ENCODE data around the gene FAM83F.

The FAM83F gene

GRCh38 chr22:39995393-39996252 lies 869 bp downstream of the FAM83F start:
- FAIRE-seq: no peak

GRCh38 chr22:39996732-39997131 lies 2.0 kb downstream of the FAM83F start:
- FAIRE-seq: no peak

- FAIRE-seq: no peak
These were observed 2.7 kb downstream of the FAM83F start for GRCh38 chr22:39997421-39997820.

- no peak for FAIRE-seq
These were observed 3.4 kb downstream of the FAM83F start for GRCh38 chr22:39997939-39998726.

- FAIRE-seq: no peak
These were observed 4.5 kb downstream of the FAM83F start for GRCh38 chr22:39999144-39999757.

GRCh38 chr22:40000171-40000570 lies 5.4 kb downstream of the FAM83F start:
- no peak for FAIRE-seq

GRCh38 chr22:40001106-40001505 lies 6.4 kb downstream of the FAM83F start:
- no peak for FAIRE-seq

- FAIRE-seq: no peak
These were observed 7.2 kb downstream of the FAM83F start for GRCh38 chr22:40001800-40002577.

- no peak for FAIRE-seq
These were observed 8.4 kb downstream of the FAM83F start for GRCh38 chr22:40002935-40003715.

- no peak for FAIRE-seq
These were observed 10.1 kb downstream of the FAM83F start for GRCh38 chr22:40004836-40005235.

GRCh38 chr22:40006641-40007040 lies 11.9 kb downstream of the FAM83F start:
- FAIRE-seq: no peak

GRCh38 chr22:40007853-40008710 lies 13.3 kb downstream of the FAM83F start:
- no peak for FAIRE-seq

GRCh38 chr22:40008726-40009291 lies 14.1 kb downstream of the FAM83F start:
- no peak for FAIRE-seq

- no peak for FAIRE-seq
These were observed 14.6 kb downstream of the FAM83F start for GRCh38 chr22:40009292-40009774.

GRCh38 chr22:40009951-40010671 lies 15.4 kb downstream of the FAM83F start:
- FAIRE-seq: no peak

- FAIRE-seq: no peak
These were observed 16.0 kb downstream of the FAM83F start for GRCh38 chr22:40010746-40011145.

GRCh38 chr22:40014667-40015248 lies 20.0 kb downstream of the FAM83F start:
- no peak for FAIRE-seq

- FAIRE-seq: no peak
These were observed 20.7 kb downstream of the FAM83F start for GRCh38 chr22:40015358-40015976.

GRCh38 chr22:40018051-40018450 lies 23.3 kb downstream of the FAM83F start:
- no peak for FAIRE-seq

Data from G401.6 (cell line).